ENCODE measurements around the gene MIB1.

GRCh38 chr18:21900605-21901352, 160.2 kb downstream of the MIB1 start:
- TF ChIP-seq CTCF (IDR thresholded peaks at IDR 0.05) (no peak), POLR2A (IDR thresholded peaks at IDR 0.05) (no peak)

All from body of pancreas (tissue), 4 donors.